Testis (tissue), 3 donors: ENCODE measurements around the gene AGFG2. TPM values are rescaled to one million over a fixed set of nuclear protein-coding genes. Genes with fewer than 3 reads are reported as not detected.

Experiments used
- DNase-seq: peaks from one replicate; pipeline ENCODE4 v3.0.0-alpha.2; 2019
- H3K27ac ChIP-seq, 2 donors: fragments of 200-600 bp; sonication (generic); one replicate each; pipeline ENCODE4 v1.5.1; 2019
- H3K27me3 ChIP-seq: fragments of 200-600 bp; sonication (generic); one replicate; pipeline ENCODE4 v1.5.1; 2019
- H3K36me3 ChIP-seq: fragments of 200-600 bp; sonication (generic); one replicate; pipeline ENCODE4 v1.5.1; 2017; ENCODE audit warnings: low read depth; ENCODE audit errors: missing control alignments
- H3K4me1 ChIP-seq: fragments of 200-600 bp; sonication (generic); one replicate; pipeline ENCODE4 v1.5.1; 2019
- H3K4me3 ChIP-seq, 2 donors: fragments of 200-600 bp; sonication (generic); one replicate each; pipeline ENCODE4 v1.5.1; 2017 to 2019
- H3K9me3 ChIP-seq: fragments of 200-600 bp; sonication (generic); one replicate; pipeline ENCODE4 v1.5.1; 2017
- POLR2A ChIP-seq: fragments of 450-650 bp; IDR thresholded peaks from one replicate; pipeline ENCODE4 v1.6.1; 2017; ENCODE audit warnings: antibody characterized with exemption, mild to moderate bottlenecking, moderate library complexity
- WGBS, 2 donors: methylation state at CpG; one replicate each; pipeline ENCODE4 v1.1.5; 2018; 5-methylcytosine and 5-hydroxymethylcytosine counted together
- intact Hi-C: fragments of 100-400 bp; cut with DNase I; formaldehyde crosslinking; loops from one replicate; pipeline ENCODE4 v1.15.1; 2023; ENCODE audit warnings: low total_unique reads
- polyA plus RNA-seq: library from polyadenylated mRNA; stranded (reverse); fragments of 350-450 nt; fragmentation: Illumina TruSeq; extraction: RNeasy Lipid Tissue Mini Kit (QIAGEN cat#74804); gene quantifications from one replicate; pipeline ENCODE4 v1.2.3, GENCODE V29; 2014; ENCODE audit warnings: low read depth, low replicate concordance; ENCODE audit not compliant: insufficient read depth
- total RNA-seq, 2 donors: library from RNA; depleted of rRNA; stranded (reverse); fragments of >200 nt; gene quantifications; one replicate each; pipeline ENCODE4 v1.2.3, GENCODE V29; 2016
- TF ChIP-seq, protein P1 (sequence below), 3 experiments: fragments of 450-650 bp in 2 of 3; fragments of 200-600 bp in 1 of 3; sonication (generic) in 1 of 3; IDR thresholded peaks; one replicate each; pipeline ENCODE4 v1.5.1; 2016 to 2019; ENCODE audit warnings: antibody characterized with exemption in 3 of 3, mild to moderate bottlenecking in 2 of 3, moderate library complexity in 1 of 3

The AGFG2 gene
- total and polyA plus RNA-seq, 3 donors from 2014 or later: 51.4 to 67.2 (median 62.0) TPM

DNA sequence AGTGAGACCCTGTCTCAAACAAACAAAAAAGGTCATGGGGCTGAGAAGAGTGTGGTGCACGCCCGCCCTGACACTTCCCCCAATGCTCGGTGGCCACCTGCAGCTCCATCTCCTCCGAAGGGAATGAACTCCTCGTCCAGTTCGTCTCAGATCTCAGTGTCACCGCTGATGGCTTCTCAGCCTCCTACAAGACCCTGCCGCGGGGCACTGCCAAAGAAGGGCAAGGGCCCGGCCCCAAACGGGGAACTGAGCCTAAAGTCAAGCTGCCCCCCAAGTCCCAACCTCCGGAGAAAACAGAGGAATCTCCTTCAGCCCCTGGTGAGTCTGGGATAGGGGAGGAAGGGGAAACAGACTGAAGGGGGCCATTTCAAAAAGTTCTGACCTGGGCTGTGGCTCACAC lies 67.3 kb downstream of the AGFG2 start:
- intact Hi-C loops: no loop called here
- TF ChIP-seq POLR2A: no peak
- TF ChIP-seq, protein P1, sequence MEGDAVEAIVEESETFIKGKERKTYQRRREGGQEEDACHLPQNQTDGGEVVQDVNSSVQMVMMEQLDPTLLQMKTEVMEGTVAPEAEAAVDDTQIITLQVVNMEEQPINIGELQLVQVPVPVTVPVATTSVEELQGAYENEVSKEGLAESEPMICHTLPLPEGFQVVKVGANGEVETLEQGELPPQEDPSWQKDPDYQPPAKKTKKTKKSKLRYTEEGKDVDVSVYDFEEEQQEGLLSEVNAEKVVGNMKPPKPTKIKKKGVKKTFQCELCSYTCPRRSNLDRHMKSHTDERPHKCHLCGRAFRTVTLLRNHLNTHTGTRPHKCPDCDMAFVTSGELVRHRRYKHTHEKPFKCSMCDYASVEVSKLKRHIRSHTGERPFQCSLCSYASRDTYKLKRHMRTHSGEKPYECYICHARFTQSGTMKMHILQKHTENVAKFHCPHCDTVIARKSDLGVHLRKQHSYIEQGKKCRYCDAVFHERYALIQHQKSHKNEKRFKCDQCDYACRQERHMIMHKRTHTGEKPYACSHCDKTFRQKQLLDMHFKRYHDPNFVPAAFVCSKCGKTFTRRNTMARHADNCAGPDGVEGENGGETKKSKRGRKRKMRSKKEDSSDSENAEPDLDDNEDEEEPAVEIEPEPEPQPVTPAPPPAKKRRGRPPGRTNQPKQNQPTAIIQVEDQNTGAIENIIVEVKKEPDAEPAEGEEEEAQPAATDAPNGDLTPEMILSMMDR (IDR thresholded peaks at IDR 0.05): no peak
- Histone ChIP-seq H3K9me3 (no peaks in the 10 kb centered on the region), H3K27me3 (no peaks in the 10 kb centered on the region), H3K4me1 (peaks cover 29% of the 10 kb centered on the region), H3K36me3 (no peaks in the 10 kb centered on the region), H3K4me3 (no peak overlapping the region), H3K27ac (no peak overlapping the region)
- DNase-seq: no peak
- WGBS, 2 donors: 81 to 86% methylated on average over 12 of the region's 12 CpGs

DNA sequence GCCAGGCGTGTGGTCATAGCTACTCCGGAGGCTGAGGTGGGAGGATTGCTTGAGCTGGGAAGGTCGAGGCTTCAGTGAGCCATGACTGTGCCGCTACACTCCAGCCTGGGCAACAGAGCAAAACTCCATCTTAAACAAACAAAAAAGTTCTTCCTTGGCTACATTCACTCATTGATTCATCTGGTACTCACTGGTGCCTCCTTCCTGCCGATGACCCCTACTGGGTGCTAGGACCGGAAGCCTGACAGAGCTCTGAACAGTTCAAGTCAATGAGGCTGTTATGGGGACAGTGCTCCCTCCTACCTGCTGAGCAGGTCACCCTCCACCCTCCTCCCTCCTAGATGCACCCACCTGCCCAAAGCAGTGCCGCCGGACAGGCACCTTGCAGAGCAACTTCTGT lies 68.1 kb downstream of the AGFG2 start:
- no peak for TF ChIP-seq POLR2A
- TF ChIP-seq, protein P1 (IDR thresholded peaks at IDR 0.05): no peak
- Histone ChIP-seq H3K27ac (no peak overlapping the region), H3K36me3 (no peaks in the 10 kb centered on the region), H3K27me3 (no peaks in the 10 kb centered on the region), H3K9me3 (no peaks in the 10 kb centered on the region), H3K4me3 (no peak overlapping the region), H3K4me1 (peaks cover 28% of the 10 kb centered on the region)
- WGBS, 2 donors: 83 to 89% methylated on average over 6 to 8 of the region's 8 CpGs
- intact Hi-C loops: no loop called here
- no peak for DNase-seq

DNA sequence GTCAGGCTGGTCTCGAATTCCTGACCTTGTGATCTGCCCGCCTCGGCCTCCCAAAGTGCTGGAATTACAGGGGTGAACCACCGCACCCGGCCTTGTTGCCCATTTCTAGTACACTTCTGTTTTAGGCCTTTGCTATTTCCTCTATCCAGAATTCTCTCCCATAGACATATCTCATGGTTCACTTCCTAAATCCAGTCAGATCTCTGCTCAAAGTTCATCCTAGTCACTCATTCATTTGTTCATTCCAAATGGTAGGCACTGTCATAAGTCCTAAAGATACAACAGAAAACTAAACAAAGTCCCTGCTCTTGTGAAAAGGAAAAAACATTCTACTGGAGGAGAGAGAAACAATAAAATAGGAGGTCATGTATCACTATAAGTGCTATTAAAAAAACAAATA lies 71.0 kb downstream of the AGFG2 start:
- WGBS, 2 donors: 93 to 98% methylated on average over 5 of the region's 5 CpGs
- no peak overlapping the region for H3K27ac ChIP-seq
- H3K36me3 ChIP-seq: no peaks in the 10 kb centered on the region
- H3K4me3 ChIP-seq: no peak overlapping the region
- no peak for DNase-seq
- TF ChIP-seq, protein P1 (IDR thresholded peaks at IDR 0.05): no peak
- TF ChIP-seq POLR2A: no peak
- peaks cover 23% of the 10 kb centered on the region for H3K4me1 ChIP-seq
- H3K27me3 ChIP-seq: no peaks in the 10 kb centered on the region
- no peaks in the 10 kb centered on the region for H3K9me3 ChIP-seq
- intact Hi-C loops: no loop called here

DNA sequence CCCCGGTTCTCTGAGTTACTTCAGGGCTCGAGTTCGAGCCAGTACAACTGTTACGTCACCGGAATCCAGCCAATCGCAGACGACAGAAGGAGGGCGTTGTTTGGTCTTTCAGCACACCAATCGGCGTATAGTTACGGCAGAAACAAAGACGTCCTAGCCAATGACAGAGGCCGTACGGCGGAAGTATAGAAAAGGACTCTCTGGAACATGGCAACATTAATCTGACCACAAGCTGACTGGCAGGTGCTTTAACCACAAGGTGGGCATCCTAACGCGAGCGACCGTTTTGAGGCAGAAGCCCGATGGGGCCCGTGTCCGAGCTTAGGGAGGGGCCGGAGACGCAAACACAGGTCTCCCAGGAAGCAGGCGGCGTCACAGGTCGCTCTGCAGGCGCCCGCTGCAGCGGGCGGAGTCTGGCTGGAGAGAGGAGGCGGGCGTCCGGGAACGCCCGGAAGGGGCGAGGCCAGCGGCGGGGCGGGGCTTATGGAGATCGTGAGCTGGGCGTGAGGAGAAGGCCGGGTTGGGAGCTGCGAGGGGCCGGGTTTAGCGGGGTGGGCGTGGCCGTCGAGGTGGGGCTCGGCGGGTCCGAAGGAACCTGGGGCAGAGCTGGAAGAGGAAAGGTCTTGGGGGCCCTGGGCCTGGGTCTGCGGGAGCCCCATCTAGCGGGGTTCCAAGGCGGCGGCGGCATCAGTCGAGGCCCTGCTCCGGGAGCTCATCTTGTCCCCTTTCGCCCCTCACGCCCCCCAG lies 73.2 kb downstream of the AGFG2 start, which contains the start of gene MOSPD3:
MOSPD3 (plus strand) TSS at position 558 of the 747 bp plus-strand sequence. CDS start 252 bp downstream, outside the sequence.
- H3K9me3 ChIP-seq: no peaks in the 10 kb centered on the region
- DNase-seq: peak; percentile 100
- TF ChIP-seq, protein P1 (IDR thresholded peaks at IDR 0.05): no peak
- TF ChIP-seq POLR2A: peak; percentile 58
- intact Hi-C loops: no loop called here
- WGBS, 2 donors: 0% methylated on average over 22 to 61 of the region's 61 CpGs
- peak within 1 kb of the TSS; percentile 61 to 79 for H3K4me3 ChIP-seq
- H3K27ac ChIP-seq: peak within 1 kb of the TSS; percentile 90 to 91
- peaks cover 13% of the 10 kb centered on the region for H3K4me1 ChIP-seq
- no peaks in the 10 kb centered on the region for H3K27me3 ChIP-seq
- no peaks in the 10 kb centered on the region for H3K36me3 ChIP-seq
